Measurements from ENCODE around the gene BHMT.

The BHMT gene

DNA sequence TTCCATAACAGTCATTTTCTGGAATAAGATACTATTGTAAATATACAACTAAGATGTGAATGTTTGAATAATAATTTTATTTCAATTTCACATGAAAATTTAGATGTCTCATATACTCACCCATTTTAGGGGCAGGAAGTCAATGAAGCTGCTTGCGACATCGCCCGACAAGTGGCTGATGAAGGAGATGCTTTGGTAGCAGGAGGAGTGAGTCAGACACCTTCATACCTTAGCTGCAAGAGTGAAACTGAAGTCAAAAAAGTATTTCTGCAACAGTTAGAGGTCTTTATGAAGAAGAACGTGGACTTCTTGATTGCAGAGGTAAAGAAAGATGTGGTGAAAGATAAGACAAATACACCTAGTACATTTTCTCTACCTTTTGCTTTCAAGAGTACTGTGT is 8.6 kb downstream of the BHMT start:
- TF ChIP-seq CTCF (IDR thresholded peaks at IDR 0.05) = no peak

DNA sequence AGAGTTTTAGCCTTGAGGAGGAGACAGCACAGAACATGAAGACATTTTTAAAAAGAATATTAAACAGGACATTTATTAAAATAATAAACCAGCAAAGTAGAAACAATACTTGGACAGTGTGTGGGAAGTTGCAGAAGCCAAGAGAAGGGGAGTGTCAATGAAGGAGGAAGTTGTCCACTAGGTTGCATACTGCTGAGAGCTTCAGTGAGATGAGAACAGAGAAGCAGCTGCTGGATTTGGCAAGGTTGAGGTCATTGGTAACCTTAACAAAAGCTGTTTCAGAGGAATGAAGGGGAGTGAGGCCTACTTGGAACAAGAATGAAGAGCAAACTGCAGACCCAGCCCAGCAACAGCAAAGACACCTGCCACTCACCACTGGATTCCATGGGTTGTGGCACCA is 11.4 kb downstream of the BHMT start:
- TF ChIP-seq CTCF (IDR thresholded peaks at IDR 0.05) = no peak

DNA sequence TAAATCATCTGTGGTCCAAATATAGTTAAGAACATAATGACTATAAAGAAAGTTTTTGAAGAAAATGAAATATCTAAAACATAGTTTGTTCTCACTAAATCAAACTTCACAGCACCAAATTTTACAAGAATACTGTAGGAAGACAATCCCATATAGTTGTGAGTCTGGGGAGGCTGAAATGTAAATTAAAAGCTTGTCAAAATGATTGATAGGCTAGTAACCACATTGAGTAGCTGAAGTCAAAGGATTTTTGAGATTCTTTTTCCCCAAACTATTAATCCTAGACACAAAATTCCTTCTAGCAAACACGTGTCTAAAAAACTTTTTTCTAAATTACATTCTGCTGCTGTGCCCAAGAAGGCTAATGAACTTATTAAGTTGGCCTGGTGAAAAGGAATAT is 13.0 kb downstream of the BHMT start:
- TF ChIP-seq CTCF (IDR thresholded peaks at IDR 0.05) = no peak

DNA sequence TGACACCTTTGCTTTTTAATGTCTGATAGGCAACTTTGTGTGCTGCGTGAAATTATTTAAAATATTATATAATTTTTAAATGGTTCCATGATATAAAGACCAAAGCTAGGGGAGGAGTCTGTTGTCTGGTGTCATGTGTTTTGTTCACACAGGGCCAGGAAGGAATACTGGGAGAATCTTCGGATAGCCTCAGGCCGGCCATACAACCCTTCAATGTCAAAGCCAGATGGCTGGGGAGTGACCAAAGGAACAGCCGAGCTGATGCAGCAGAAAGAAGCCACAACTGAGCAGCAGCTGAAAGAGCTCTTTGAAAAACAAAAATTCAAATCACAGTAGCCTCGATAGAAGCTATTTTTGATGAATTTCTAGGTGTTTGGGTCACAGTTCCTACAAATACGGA is 19.2 kb downstream of the BHMT start:
- no peak for TF ChIP-seq CTCF (IDR thresholded peaks at IDR 0.05)

DNA sequence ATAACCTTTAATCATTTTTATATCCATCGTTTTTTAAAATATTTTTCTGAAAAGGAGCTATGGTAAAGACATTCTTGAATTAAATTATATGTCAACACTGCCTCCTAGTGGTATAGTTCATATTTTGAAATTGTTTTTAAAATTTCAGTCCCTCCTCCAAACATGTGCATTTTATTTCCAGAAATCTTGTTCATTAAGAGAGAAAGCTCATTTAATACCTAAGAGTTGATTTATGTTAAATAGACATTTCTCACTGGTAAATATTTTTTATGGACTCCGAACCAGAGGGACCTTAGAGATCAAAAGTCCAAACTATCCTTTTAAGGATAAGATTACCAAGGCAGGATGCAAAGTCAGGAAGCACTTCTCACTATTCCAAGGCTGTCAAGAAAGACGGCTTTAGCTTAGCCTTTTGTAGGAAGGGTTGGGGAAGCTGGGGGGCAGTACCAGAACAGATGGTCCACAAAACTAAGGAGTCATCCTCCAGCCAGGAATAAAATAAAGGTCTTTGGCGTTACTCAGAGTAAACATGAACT is 21.6 kb downstream of the BHMT start:
- no peak for TF ChIP-seq CTCF (IDR thresholded peaks at IDR 0.05)

DNA sequence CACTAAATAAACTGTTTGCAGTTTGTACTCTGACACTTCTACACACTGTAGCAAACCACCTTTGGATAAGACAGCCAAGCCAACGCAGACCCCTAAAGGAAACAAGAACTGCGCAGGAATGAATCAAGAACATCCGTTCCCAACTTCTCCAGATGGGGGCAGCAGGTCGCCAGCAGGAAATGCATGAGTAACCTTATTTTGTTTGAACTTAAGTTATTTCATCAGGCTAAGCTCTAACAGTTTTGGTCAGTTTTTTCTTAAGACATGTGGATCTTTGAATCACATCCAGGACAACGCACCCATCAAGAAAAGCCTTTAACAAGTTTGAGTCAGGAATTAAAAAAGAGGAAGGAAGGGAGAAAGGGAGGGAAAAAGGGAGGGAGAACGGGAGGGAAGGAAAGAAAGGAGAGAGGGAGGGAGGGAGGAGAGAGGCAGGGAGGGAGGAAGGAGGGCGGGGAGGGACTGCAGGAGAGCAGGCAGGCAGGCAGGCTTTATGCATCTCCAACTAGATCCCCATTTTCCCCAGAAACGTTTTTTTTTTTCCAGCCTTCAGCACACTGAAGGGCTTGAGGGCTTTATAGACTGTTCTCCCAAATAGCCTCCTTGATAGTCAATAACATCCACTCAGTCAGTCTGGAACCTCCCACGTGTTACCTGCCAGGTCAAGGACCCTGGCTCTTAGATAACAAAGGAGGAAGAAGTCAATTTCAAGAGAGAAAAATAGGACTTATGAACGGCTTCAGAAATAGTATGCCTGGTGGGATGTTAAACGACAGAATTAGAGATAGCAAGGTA is 22.2 kb downstream of the BHMT start:
- peak; percentile 82 for TF ChIP-seq CTCF (IDR thresholded peaks at IDR 0.05)

DNA sequence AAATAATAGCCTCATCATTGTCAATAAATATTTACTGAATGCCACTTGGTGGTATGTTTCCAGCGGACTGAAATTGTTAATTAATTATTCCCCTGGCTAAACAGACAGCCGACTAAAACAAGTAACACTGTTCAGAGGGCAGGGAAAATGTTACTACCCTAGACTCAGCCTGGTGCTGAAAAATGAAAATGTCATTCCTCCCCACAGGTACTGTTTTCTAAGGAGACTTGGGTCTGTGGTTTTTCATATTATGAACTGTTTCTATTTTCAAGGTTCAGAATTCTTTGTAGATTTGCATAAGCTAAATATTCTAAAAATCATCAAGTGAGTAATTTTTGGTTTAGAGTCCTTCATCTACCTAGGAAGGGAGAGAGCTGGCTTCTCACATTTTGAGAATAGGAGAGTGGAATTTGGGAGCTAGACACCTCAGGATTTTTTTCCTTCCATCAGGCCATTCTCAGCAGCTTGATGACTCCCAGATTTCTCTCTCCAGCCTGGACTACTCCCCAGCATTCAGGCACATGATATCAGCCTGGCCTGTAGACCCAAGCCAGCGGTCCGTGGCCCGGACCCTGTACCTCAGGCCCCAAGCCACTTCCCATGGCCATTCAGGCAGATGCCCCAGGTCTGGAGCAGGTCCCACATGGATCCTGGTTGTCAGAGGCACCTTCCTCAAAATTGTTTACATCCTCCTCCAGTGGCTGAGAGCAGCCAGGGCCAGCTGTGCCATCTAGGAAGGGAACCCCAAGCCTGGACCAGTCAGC is 24.4 kb downstream of the BHMT start:
- no peak for TF ChIP-seq CTCF (IDR thresholded peaks at IDR 0.05)

Data from LNCAP (cell line).